Prostate gland (tissue), 2 donors: Measurements from ENCODE around the gene CCDC192.

Experiments used
- POLR2A ChIP-seq: fragments of 450-650 bp; IDR thresholded peaks from one replicate; pipeline ENCODE4 v1.6.1; 2016; ENCODE audit warnings: antibody characterized with exemption, mild to moderate bottlenecking
- POLR2AphosphoS5 ChIP-seq: sonication (generic); formaldehyde crosslinking; IDR thresholded peaks from one replicate; pipeline ENCODE4 v1.6.1; 2017; ENCODE audit warnings: antibody characterized with exemption
- TF ChIP-seq, protein P1 (sequence below), 4 experiments: fragments of 200-600 bp in 2 of 4; fragments of 450-650 bp in 2 of 4; sonication (generic) in 2 of 4; IDR thresholded peaks; 1 replicate in 3 of 4; 2 replicates in 1 of 4; pipeline ENCODE4 v1.5.1; 2016 to 2019; ENCODE audit warnings: antibody characterized with exemption in 4 of 4, mild to moderate bottlenecking in 2 of 4, moderate library complexity in 2 of 4

DNA sequence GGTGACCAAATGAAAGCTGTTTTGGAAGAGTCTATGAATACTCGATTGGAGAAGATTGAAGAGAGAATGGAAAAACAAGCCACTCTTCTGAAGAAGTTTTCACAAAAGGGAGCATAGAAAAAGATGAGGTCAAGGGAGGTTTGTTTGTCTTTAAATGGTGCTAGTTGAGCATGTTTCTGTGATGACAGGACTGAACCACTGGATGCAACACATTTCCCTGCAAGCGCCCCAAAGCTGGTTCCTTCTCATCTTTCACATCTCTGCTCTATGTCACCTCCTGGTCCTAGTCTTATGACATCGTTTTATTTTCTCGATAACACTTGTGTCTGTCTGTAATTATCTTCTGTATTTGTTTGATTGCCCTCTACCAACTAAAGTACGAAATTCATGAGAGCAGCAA, 3.8 kb upstream of the CCDC192 start:
- TF ChIP-seq, protein P1, sequence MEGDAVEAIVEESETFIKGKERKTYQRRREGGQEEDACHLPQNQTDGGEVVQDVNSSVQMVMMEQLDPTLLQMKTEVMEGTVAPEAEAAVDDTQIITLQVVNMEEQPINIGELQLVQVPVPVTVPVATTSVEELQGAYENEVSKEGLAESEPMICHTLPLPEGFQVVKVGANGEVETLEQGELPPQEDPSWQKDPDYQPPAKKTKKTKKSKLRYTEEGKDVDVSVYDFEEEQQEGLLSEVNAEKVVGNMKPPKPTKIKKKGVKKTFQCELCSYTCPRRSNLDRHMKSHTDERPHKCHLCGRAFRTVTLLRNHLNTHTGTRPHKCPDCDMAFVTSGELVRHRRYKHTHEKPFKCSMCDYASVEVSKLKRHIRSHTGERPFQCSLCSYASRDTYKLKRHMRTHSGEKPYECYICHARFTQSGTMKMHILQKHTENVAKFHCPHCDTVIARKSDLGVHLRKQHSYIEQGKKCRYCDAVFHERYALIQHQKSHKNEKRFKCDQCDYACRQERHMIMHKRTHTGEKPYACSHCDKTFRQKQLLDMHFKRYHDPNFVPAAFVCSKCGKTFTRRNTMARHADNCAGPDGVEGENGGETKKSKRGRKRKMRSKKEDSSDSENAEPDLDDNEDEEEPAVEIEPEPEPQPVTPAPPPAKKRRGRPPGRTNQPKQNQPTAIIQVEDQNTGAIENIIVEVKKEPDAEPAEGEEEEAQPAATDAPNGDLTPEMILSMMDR (IDR thresholded peaks at IDR 0.05): no peak
- TF ChIP-seq POLR2A: no peak
- no peak for TF ChIP-seq POLR2AphosphoS5
